SJSA1 (cell line): ENCODE measurements around the gene BARX2. TPM values are rescaled to one million over a fixed set of nuclear protein-coding genes. Genes with fewer than 3 reads are reported as not detected.

ENCODE experiments used
- total RNA-seq: library from RNA; depleted of rRNA; stranded (reverse); fragments of >200 nt; shearing (Covaris generic); gene quantifications from 2 replicates; pipeline ENCODE4 v1.2.3, GENCODE V29; 2014; rRNA removed

BARX2 gene
- total RNA-seq, 1 experiment from 2014 or later, result not detected

Other genes starting within 250 kb of the BARX2 start
- 2.1 and 3.3 TPM in 2 replicates for gene ARHGAP32, start 183.5 kb upstream of the BARX2 start, total RNA-seq